CD8-positive, alpha-beta memory T cell (primary cell): ENCODE data around the gene SLC2A1. TPM values are rescaled to one million over a fixed set of nuclear protein-coding genes. Genes with fewer than 3 reads are reported as not detected.

Source experiments
- CTCF ChIA-PET: fragments of 350-600 bp; sonication (Branson Sonifier 250); formaldehyde crosslinking; loops from one replicate; lab custom pipeline; 2021; ENCODE audit warnings: antibody characterized with exemption; lab: Charles Lee
- POLR2A ChIA-PET: fragments of 350-600 bp; sonication (Branson Sonifier 250); formaldehyde crosslinking; loops from one replicate; lab custom pipeline; 2021; ENCODE audit warnings: antibody characterized with exemption; lab: Charles Lee
- DNase-seq, 5 donors: peaks; one replicate each; pipeline versions ENCODE4 v3.0.0 to v3.0.0-alpha.2; 2020 to 2022; ENCODE audit warnings: mixed read lengths in 1 of 5
- H3K27ac ChIP-seq: one replicate; pipeline ENCODE4 v1.7.0; 2013; ENCODE audit warnings: low read depth, mild to moderate bottlenecking, low read length, moderate library complexity
- H3K27me3 ChIP-seq: 2 replicates; pipeline ENCODE4 v1.7.0; 2013; ENCODE audit warnings: low read length, mild to moderate bottlenecking; ENCODE audit not compliant: insufficient read depth, poor library complexity, severe bottlenecking
- H3K36me3 ChIP-seq: 2 replicates; pipeline ENCODE4 v1.7.0; 2013; ENCODE audit warnings: mild to moderate bottlenecking, low read length, moderate library complexity; ENCODE audit not compliant: insufficient read depth
- H3K4me1 ChIP-seq: 2 replicates; pipeline ENCODE4 v1.7.0; 2013; ENCODE audit warnings: mild to moderate bottlenecking, low read length, moderate library complexity; ENCODE audit not compliant: insufficient read depth
- H3K4me3 ChIP-seq: 2 replicates; pipeline ENCODE4 v1.7.0; 2013; ENCODE audit warnings: mild to moderate bottlenecking, low read length
- H3K9me3 ChIP-seq: 2 replicates; pipeline ENCODE4 v1.7.0; 2013; ENCODE audit warnings: mild to moderate bottlenecking, low read length
- H3K27ac Mint-ChIP-seq, 8 donors: one replicate each; pipeline ENCODE4 v1.8.0; 2020 to 2021; ENCODE audit warnings: mixed read lengths in 8 of 8, mild to moderate bottlenecking in 6 of 8, inconsistent platforms in 3 of 8, moderate library complexity in 3 of 8
- H3K27me3 Mint-ChIP-seq, 2 donors: one replicate each; pipeline ENCODE4 v1.8.0; 2020 to 2021; ENCODE audit warnings: mixed read lengths in 2 of 2, mild to moderate bottlenecking in 1 of 2, moderate library complexity in 1 of 2
- H3K36me3 Mint-ChIP-seq, 3 donors: one replicate each; pipeline ENCODE4 v1.8.0; 2020 to 2021; ENCODE audit warnings: mixed read lengths in 3 of 3, inconsistent platforms in 1 of 3, mild to moderate bottlenecking in 1 of 3
- H3K4me1 Mint-ChIP-seq, 3 donors: one replicate each; pipeline ENCODE4 v1.8.0; 2020 to 2021; ENCODE audit warnings: mixed read lengths in 3 of 3, inconsistent platforms in 1 of 3, mild to moderate bottlenecking in 1 of 3
- H3K4me3 Mint-ChIP-seq, 7 donors: one replicate each; pipeline ENCODE4 v1.8.0; 2020 to 2021; ENCODE audit warnings: mixed read lengths in 7 of 7, mild to moderate bottlenecking in 6 of 7, moderate library complexity in 4 of 7, inconsistent platforms in 2 of 7
- H3K9me3 Mint-ChIP-seq, 5 donors: one replicate each; pipeline ENCODE4 v1.8.0; 2020 to 2022; ENCODE audit warnings: mixed read lengths in 5 of 5, mild to moderate bottlenecking in 3 of 5, moderate library complexity in 2 of 5, inconsistent platforms in 1 of 5
- polyA plus RNA-seq: library from polyadenylated mRNA; unstranded; fragments of 300-500 nt; fragmentation: Illumina TruSeq; gene quantifications from one replicate; pipeline ENCODE4 v1.2.3, GENCODE V29; 2021
- total RNA-seq, 2 experiments: library from RNA; stranded (reverse); gene quantifications; one replicate each; pipeline ENCODE4 v1.2.3, GENCODE V29; 2021

SLC2A1 gene
- total and polyA plus RNA-seq, 3 experiments from 2014 or later = 42.6 to 108 (median 103) TPM

- peaks cover 13 to 70% (median 21%) of the 10 kb centered on the region in 3 donors for H3K36me3 Mint-ChIP-seq
- H3K4me1 Mint-ChIP-seq = peaks cover 61 to 68% (median 61%) of the 10 kb centered on the region in 3 donors
- Histone ChIP-seq H3K27me3 (no peaks in the 10 kb centered on the region), H3K9me3 (no peaks in the 10 kb centered on the region), H3K4me3 (no peak overlapping the region), H3K4me1 (peaks cover 51% of the 10 kb centered on the region), H3K36me3 (peaks cover 49% of the 10 kb centered on the region), H3K27ac (no peak overlapping the region)
- peaks cover 0 to 3% of the 10 kb centered on the region in 2 donors for H3K27me3 Mint-ChIP-seq
- peak overlapping the region in 6 of 8 donors; percentile 6 to 93 (median 82) for H3K27ac Mint-ChIP-seq
- ChIA-PET POLR2A (interaction anchor here (1.0 kb wide), 1 partner anchor 24 kb away, joined by 3 read pairs; no protein-coding TSS in a partner anchor), CTCF (interaction anchor here (1.2 to 10.1 kb wide), 2 partner anchors 19 to 144 kb away, joined by 4 to 141 read pairs; no protein-coding TSS in a partner anchor)
- peak overlapping the region in 1 of 7 donors; percentile 46 for H3K4me3 Mint-ChIP-seq
- no peak for DNase-seq
- no peaks in the 10 kb centered on the region for H3K9me3 Mint-ChIP-seq
Measured at GRCh38 chr1:42927920-42928505, 30.7 kb downstream of the SLC2A1 start.

GRCh38 chr1:42927274-42927841 is 31.3 kb downstream of the SLC2A1 start:
- peak overlapping the region in 5 of 8 donors; percentile 13 to 93 (median 56) for H3K27ac Mint-ChIP-seq
- no peaks in the 10 kb centered on the region for H3K9me3 Mint-ChIP-seq
- peaks cover 49% of the 10 kb centered on the region for H3K36me3 ChIP-seq
- no peaks in the 10 kb centered on the region for H3K27me3 ChIP-seq
- H3K4me1 ChIP-seq = peaks cover 50% of the 10 kb centered on the region
- no peak for DNase-seq
- ChIA-PET POLR2A (no interaction called here), CTCF (interaction anchor here (1.2 to 10.1 kb wide), 2 partner anchors 20 to 144 kb away, joined by 4 to 141 read pairs; no protein-coding TSS in a partner anchor)
- peaks cover 0 to 3% of the 10 kb centered on the region in 2 donors for H3K27me3 Mint-ChIP-seq
- H3K4me3 ChIP-seq = no peak overlapping the region
- H3K36me3 Mint-ChIP-seq = peaks cover 13 to 70% (median 21%) of the 10 kb centered on the region in 3 donors
- H3K27ac ChIP-seq = no peak overlapping the region
- no peaks in the 10 kb centered on the region for H3K9me3 ChIP-seq
- peaks cover 60 to 68% (median 61%) of the 10 kb centered on the region in 3 donors for H3K4me1 Mint-ChIP-seq
- H3K4me3 Mint-ChIP-seq = peak overlapping the region in 1 of 7 donors; percentile 64

- H3K27me3 ChIP-seq = no peaks in the 10 kb centered on the region
- Mint-ChIP-seq H3K27me3 (peaks cover 0 to 1% of the 10 kb centered on the region in 2 donors), H3K27ac (peak overlapping the region in 2 of 8 donors; percentile 16 to 61), H3K9me3 (no peaks in the 10 kb centered on the region), H3K4me1 (peaks cover 55 to 63% (median 57%) of the 10 kb centered on the region in 3 donors), H3K36me3 (peaks cover 13 to 69% (median 21%) of the 10 kb centered on the region in 3 donors), H3K4me3 (no peak overlapping the region)
- CTCF ChIA-PET = interaction anchor here (1.2 to 10.1 kb wide), 2 partner anchors 20 to 145 kb away, joined by 4 to 141 read pairs; no protein-coding TSS in a partner anchor
- H3K27ac ChIP-seq = no peak overlapping the region
- H3K4me3 ChIP-seq = no peak overlapping the region
- peaks cover 45% of the 10 kb centered on the region for H3K4me1 ChIP-seq
- no peak for DNase-seq
- no peaks in the 10 kb centered on the region for H3K9me3 ChIP-seq
- H3K36me3 ChIP-seq = peaks cover 49% of the 10 kb centered on the region
- POLR2A ChIA-PET = no interaction called here
Measured at GRCh38 chr1:42926879-42927242, 31.8 kb downstream of the SLC2A1 start.

GRCh38 chr1:42926235-42926878 is 32.3 kb downstream of the SLC2A1 start:
- no peaks in the 10 kb centered on the region for H3K27me3 ChIP-seq
- H3K36me3 ChIP-seq = peaks cover 49% of the 10 kb centered on the region
- CTCF ChIA-PET = interaction anchor here (2.3 to 10.1 kb wide), 3 partner anchors 10 to 145 kb away, joined by 14 to 141 read pairs (median 26); no protein-coding TSS in a partner anchor
- Mint-ChIP-seq H3K36me3 (peaks cover 13 to 69% (median 21%) of the 10 kb centered on the region in 3 donors), H3K27ac (peak overlapping the region in 3 of 8 donors; percentile 47 to 79 (median 64)), H3K9me3 (no peaks in the 10 kb centered on the region), H3K4me3 (peak overlapping the region in 1 of 7 donors; percentile 90), H3K4me1 (peaks cover 52 to 58% (median 52%) of the 10 kb centered on the region in 3 donors), H3K27me3 (no peaks in the 10 kb centered on the region)
- H3K4me3 ChIP-seq = no peak overlapping the region
- no peaks in the 10 kb centered on the region for H3K9me3 ChIP-seq
- DNase-seq = no peak
- POLR2A ChIA-PET = no interaction called here
- no peak overlapping the region for H3K27ac ChIP-seq
- H3K4me1 ChIP-seq = peaks cover 40% of the 10 kb centered on the region

- H3K4me1 ChIP-seq = peaks cover 28% of the 10 kb centered on the region
- peak overlapping the region; percentile 79 to 98 (median 95) for H3K27ac Mint-ChIP-seq
- H3K4me1 Mint-ChIP-seq = peaks cover 39 to 45% (median 39%) of the 10 kb centered on the region in 3 donors
- peak overlapping the region; percentile 96 for H3K4me3 ChIP-seq
- H3K27me3 Mint-ChIP-seq = no peaks in the 10 kb centered on the region
- peak in 1 of 5 donors; percentile 11 for DNase-seq
- peaks cover 42% of the 10 kb centered on the region for H3K36me3 ChIP-seq
- peaks cover 13 to 56% (median 21%) of the 10 kb centered on the region in 3 donors for H3K36me3 Mint-ChIP-seq
- ChIA-PET POLR2A (interaction anchor here (0.6 to 2.5 kb wide), 6 partner anchors 12 to 148 kb away, joined by 3 to 13 read pairs (median 8); partner anchors contain the start of gene SLC2A1), CTCF (interaction anchor here (2.3 to 10.1 kb wide), 4 partner anchors 11 to 147 kb away, joined by 14 to 141 read pairs (median 30); no protein-coding TSS in a partner anchor)
- H3K27ac ChIP-seq = peak overlapping the region; percentile 81
- no peaks in the 10 kb centered on the region for H3K9me3 Mint-ChIP-seq
- no peaks in the 10 kb centered on the region for H3K27me3 ChIP-seq
- no peaks in the 10 kb centered on the region for H3K9me3 ChIP-seq
- peak overlapping the region; percentile 83 to 95 (median 89) for H3K4me3 Mint-ChIP-seq
Measured at GRCh38 chr1:42924851-42925760, 33.6 kb downstream of the SLC2A1 start.

GRCh38 chr1:42924082-42924850 is 34.4 kb downstream of the SLC2A1 start:
- peaks cover 34 to 39% (median 36%) of the 10 kb centered on the region in 3 donors for H3K4me1 Mint-ChIP-seq

More at GRCh38 chr1:42924082-42924850, 34.4 kb downstream of the SLC2A1 start:
- ChIA-PET CTCF (interaction anchor here (2.3 to 10.1 kb wide), 5 partner anchors 11 to 148 kb away, joined by 13 to 141 read pairs (median 26); no protein-coding TSS in a partner anchor), POLR2A (interaction anchor here (0.6 to 2.5 kb wide), 7 partner anchors 12 to 149 kb away, joined by 3 to 13 read pairs (median 10); partner anchors contain the start of gene SLC2A1)
- Histone ChIP-seq H3K4me3 (peak overlapping the region; percentile 96), H3K27ac (peak overlapping the region; percentile 81), H3K27me3 (no peaks in the 10 kb centered on the region), H3K36me3 (peaks cover 34% of the 10 kb centered on the region), H3K9me3 (no peaks in the 10 kb centered on the region), H3K4me1 (peaks cover 22% of the 10 kb centered on the region)
- peak; percentile 87 to 94 (median 92) for DNase-seq
- Mint-ChIP-seq H3K27ac (peak overlapping the region; percentile 79 to 98 (median 94)), H3K36me3 (peaks cover 10 to 48% (median 21%) of the 10 kb centered on the region in 3 donors), H3K4me3 (peak overlapping the region; percentile 83 to 95 (median 89)), H3K9me3 (no peaks in the 10 kb centered on the region), H3K27me3 (no peaks in the 10 kb centered on the region)
